ENCODE data around the gene LMF1.

Gene LMF1

GRCh38 chr16:947255-947921 is 23.4 kb downstream of the LMF1 start:
- Histone ChIP-seq H3K9me3 (ENCODE audit: insufficient read depth, low read length) (peaks cover 6% of the 10 kb centered on the region), H2AFZ (ENCODE audit: low read depth, low read length, severe bottlenecking) (no peak overlapping the region), H3K9me2 (replicated peaks; ENCODE audit: insufficient read depth, low read length) (no peaks in the 10 kb centered on the region), H4K20me1 (ENCODE audit: low read depth, low read length) (no peaks in the 10 kb centered on the region), H3K27ac (ENCODE audit: low read depth, low read length) (no peak overlapping the region), H3K79me2 (ENCODE audit: insufficient read depth, low read length) (no peaks in the 10 kb centered on the region), H3K4me3 (ENCODE audit: insufficient read depth, low read length, poor library complexity, severe bottlenecking) (no peak overlapping the region), H3F3A (ENCODE audit: insufficient read depth) (no peaks in the 10 kb centered on the region), H3K9ac (ENCODE audit: low read length) (no peak overlapping the region), H3K27me3 (ENCODE audit: low read length) (no peaks in the 10 kb centered on the region), H3K4me2 (ENCODE audit: low read depth, low read length, poor library complexity, severe bottlenecking) (no peak overlapping the region), H3K36me3 (ENCODE audit: low read length) (no peaks in the 10 kb centered on the region)
- no peak for TF ChIP-seq CTCF (IDR thresholded peaks at IDR 0.05; ENCODE audit: insufficient read depth, low read length, poor library complexity, severe bottlenecking)
- TF ChIP-seq EZH2phosphoT487 (conservative IDR thresholded peaks at IDR 0.05; ENCODE audit: low read length), result no peak

DNA sequence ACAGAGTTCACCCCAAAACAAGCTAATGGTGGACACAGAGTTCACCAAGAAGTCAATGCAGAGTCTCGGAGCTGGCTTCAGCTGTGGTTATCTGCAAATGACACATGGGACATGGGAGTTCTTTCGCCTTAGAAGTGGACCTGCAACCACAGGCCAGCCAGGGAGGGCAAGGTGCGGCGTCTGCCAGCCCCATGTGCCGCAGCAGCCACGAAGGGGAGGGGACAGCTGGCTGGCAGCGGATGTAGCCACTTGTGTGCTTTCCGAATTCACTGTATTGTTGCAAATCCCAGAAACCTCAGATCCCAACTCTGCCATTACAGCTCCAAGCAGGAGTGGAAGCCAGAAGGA is 24.8 kb downstream of the LMF1 start:
- Histone ChIP-seq H3K9me3 (ENCODE audit: insufficient read depth, low read length) (peaks cover 7% of the 10 kb centered on the region), H3K9ac (ENCODE audit: low read length) (no peak overlapping the region), H3K27me3 (ENCODE audit: low read length) (no peaks in the 10 kb centered on the region), H4K20me1 (ENCODE audit: low read depth, low read length) (no peaks in the 10 kb centered on the region), H3K4me2 (ENCODE audit: low read depth, low read length, poor library complexity, severe bottlenecking) (no peak overlapping the region), H3K79me2 (ENCODE audit: insufficient read depth, low read length) (no peaks in the 10 kb centered on the region), H3F3A (ENCODE audit: insufficient read depth) (no peaks in the 10 kb centered on the region), H2AFZ (ENCODE audit: low read depth, low read length, severe bottlenecking) (no peak overlapping the region), H3K4me3 (ENCODE audit: insufficient read depth, low read length, poor library complexity, severe bottlenecking) (no peak overlapping the region), H3K27ac (ENCODE audit: low read depth, low read length) (no peak overlapping the region), H3K36me3 (ENCODE audit: low read length) (no peaks in the 10 kb centered on the region), H3K9me2 (replicated peaks; ENCODE audit: insufficient read depth, low read length) (no peaks in the 10 kb centered on the region)
- TF ChIP-seq EZH2phosphoT487 (conservative IDR thresholded peaks at IDR 0.05; ENCODE audit: low read length) (no peak), CTCF (IDR thresholded peaks at IDR 0.05; ENCODE audit: insufficient read depth, low read length, poor library complexity, severe bottlenecking) (no peak)

- no peak overlapping the region for H3K27ac ChIP-seq (ENCODE audit: low read depth, low read length)
- peaks cover 7% of the 10 kb centered on the region for H3K9me3 ChIP-seq (ENCODE audit: insufficient read depth, low read length)
- no peak overlapping the region for H3K4me3 ChIP-seq (ENCODE audit: insufficient read depth, low read length, poor library complexity, severe bottlenecking)
- H3F3A ChIP-seq (ENCODE audit: insufficient read depth), result no peaks in the 10 kb centered on the region
- no peaks in the 10 kb centered on the region for H3K27me3 ChIP-seq (ENCODE audit: low read length)
- no peak overlapping the region for H3K9ac ChIP-seq (ENCODE audit: low read length)
- H3K9me2 ChIP-seq (replicated peaks; ENCODE audit: insufficient read depth, low read length), result no peaks in the 10 kb centered on the region
- H3K79me2 ChIP-seq (ENCODE audit: insufficient read depth, low read length), result no peaks in the 10 kb centered on the region
- no peaks in the 10 kb centered on the region for H3K36me3 ChIP-seq (ENCODE audit: low read length)
- no peaks in the 10 kb centered on the region for H4K20me1 ChIP-seq (ENCODE audit: low read depth, low read length)
- TF ChIP-seq CTCF (IDR thresholded peaks at IDR 0.05; ENCODE audit: insufficient read depth, low read length, poor library complexity, severe bottlenecking) (no peak), EZH2phosphoT487 (conservative IDR thresholded peaks at IDR 0.05; ENCODE audit: low read length) (no peak)
- H2AFZ ChIP-seq (ENCODE audit: low read depth, low read length, severe bottlenecking), result no peak overlapping the region
- H3K4me2 ChIP-seq (ENCODE audit: low read depth, low read length, poor library complexity, severe bottlenecking), result no peak overlapping the region
Measured at GRCh38 chr16:945271-946047, 25.3 kb downstream of the LMF1 start.

Data from SU-DHL-6 (cell line).